Measurements from ENCODE around the gene TCF7L1. TPM values are rescaled to one million over a fixed set of nuclear protein-coding genes. Genes with fewer than 3 reads are reported as not detected.

Gene TCF7L1
- total and polyA plus RNA-seq, 9 of the 15 experiments (the other 6 are each of a cell fraction or from before 2014, with no cell fraction given), result 0.03 to 0.11 (median 0.07) TPM; not detected in 5

GRCh38 chr2:85353876-85354285 is 220.7 kb downstream of the TCF7L1 start (continued):
- TF ChIP-seq, protein P1, sequence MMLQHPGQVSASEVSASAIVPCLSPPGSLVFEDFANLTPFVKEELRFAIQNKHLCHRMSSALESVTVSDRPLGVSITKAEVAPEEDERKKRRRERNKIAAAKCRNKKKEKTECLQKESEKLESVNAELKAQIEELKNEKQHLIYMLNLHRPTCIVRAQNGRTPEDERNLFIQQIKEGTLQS (IDR thresholded peaks at IDR 0.05), result peak; percentile 49
- TF ChIP-seq, protein P1 (CRISPR knock-in tag; conservative IDR thresholded peaks at IDR 0.05), result no peak
- TF ChIP-seq ZNF41 (CRISPR knock-in tag; conservative IDR thresholded peaks at IDR 0.05), result no peak
- no peak for TF ChIP-seq MTF1 (CRISPR knock-in tag; IDR thresholded peaks at IDR 0.05; ENCODE audit: borderline replicate concordance)
- no peak for TF ChIP-seq DNMT1 (IDR thresholded peaks at IDR 0.05)
- TF ChIP-seq, protein P2, sequence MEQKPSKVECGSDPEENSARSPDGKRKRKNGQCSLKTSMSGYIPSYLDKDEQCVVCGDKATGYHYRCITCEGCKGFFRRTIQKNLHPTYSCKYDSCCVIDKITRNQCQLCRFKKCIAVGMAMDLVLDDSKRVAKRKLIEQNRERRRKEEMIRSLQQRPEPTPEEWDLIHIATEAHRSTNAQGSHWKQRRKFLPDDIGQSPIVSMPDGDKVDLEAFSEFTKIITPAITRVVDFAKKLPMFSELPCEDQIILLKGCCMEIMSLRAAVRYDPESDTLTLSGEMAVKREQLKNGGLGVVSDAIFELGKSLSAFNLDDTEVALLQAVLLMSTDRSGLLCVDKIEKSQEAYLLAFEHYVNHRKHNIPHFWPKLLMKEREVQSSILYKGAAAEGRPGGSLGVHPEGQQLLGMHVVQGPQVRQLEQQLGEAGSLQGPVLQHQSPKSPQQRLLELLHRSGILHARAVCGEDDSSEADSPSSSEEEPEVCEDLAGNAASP (IDR thresholded peaks at IDR 0.05), result no peak
- no peak for TF ChIP-seq HNRNPH1 (optimal IDR thresholded peaks at IDR 0.05; ENCODE audit: low read depth, low read length)
- no peak for TF ChIP-seq HEY1 (CRISPR knock-in tag; IDR thresholded peaks at IDR 0.05; ENCODE audit: borderline replicate concordance)
- TF ChIP-seq ZNF695 (CRISPR knock-in tag; IDR thresholded peaks at IDR 0.05), result no peak
- no peak for TF ChIP-seq NR3C1 (CRISPR knock-in tag; IDR thresholded peaks at IDR 0.05)
- TF ChIP-seq PHB (CRISPR knock-in tag; IDR thresholded peaks at IDR 0.05), result no peak
- no peak for TF ChIP-seq NR2F6 (CRISPR knock-in tag; IDR thresholded peaks at IDR 0.05)
- TF ChIP-seq NFIC (IDR thresholded peaks at IDR 0.05), result peak; percentile 41; the same call in 1 of the 2 replicates
- TF ChIP-seq ZNF830 (CRISPR knock-in tag; IDR thresholded peaks at IDR 0.05), result no peak
- no peak for TF ChIP-seq ZNF57 (CRISPR knock-in tag; IDR thresholded peaks at IDR 0.05)
- no peak for TF ChIP-seq ZEB2 (IDR thresholded peaks at IDR 0.05)
- TF ChIP-seq TEAD1 (CRISPR knock-in tag; IDR thresholded peaks at IDR 0.05), result no peak
- no peak for TF ChIP-seq CC2D1A (IDR thresholded peaks at IDR 0.05)
- TF ChIP-seq DPF2 (IDR thresholded peaks at IDR 0.05), result peak; percentile 42; the same call in 1 of the 2 replicates
- TF ChIP-seq SIN3B (IDR thresholded peaks at IDR 0.05; ENCODE audit: low read depth), result no peak
- no peak for TF ChIP-seq ZBTB7A (IDR thresholded peaks at IDR 0.05; ENCODE audit: borderline replicate concordance, control insufficient read depth, low read depth, low read length)
- TF ChIP-seq, protein P3, sequence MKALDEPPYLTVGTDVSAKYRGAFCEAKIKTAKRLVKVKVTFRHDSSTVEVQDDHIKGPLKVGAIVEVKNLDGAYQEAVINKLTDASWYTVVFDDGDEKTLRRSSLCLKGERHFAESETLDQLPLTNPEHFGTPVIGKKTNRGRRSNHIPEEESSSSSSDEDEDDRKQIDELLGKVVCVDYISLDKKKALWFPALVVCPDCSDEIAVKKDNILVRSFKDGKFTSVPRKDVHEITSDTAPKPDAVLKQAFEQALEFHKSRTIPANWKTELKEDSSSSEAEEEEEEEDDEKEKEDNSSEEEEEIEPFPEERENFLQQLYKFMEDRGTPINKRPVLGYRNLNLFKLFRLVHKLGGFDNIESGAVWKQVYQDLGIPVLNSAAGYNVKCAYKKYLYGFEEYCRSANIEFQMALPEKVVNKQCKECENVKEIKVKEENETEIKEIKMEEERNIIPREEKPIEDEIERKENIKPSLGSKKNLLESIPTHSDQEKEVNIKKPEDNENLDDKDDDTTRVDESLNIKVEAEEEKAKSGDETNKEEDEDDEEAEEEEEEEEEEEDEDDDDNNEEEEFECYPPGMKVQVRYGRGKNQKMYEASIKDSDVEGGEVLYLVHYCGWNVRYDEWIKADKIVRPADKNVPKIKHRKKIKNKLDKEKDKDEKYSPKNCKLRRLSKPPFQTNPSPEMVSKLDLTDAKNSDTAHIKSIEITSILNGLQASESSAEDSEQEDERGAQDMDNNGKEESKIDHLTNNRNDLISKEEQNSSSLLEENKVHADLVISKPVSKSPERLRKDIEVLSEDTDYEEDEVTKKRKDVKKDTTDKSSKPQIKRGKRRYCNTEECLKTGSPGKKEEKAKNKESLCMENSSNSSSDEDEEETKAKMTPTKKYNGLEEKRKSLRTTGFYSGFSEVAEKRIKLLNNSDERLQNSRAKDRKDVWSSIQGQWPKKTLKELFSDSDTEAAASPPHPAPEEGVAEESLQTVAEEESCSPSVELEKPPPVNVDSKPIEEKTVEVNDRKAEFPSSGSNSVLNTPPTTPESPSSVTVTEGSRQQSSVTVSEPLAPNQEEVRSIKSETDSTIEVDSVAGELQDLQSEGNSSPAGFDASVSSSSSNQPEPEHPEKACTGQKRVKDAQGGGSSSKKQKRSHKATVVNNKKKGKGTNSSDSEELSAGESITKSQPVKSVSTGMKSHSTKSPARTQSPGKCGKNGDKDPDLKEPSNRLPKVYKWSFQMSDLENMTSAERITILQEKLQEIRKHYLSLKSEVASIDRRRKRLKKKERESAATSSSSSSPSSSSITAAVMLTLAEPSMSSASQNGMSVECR (CRISPR knock-in tag; IDR thresholded peaks at IDR 0.05), result no peak
- TF ChIP-seq CTBP1 (IDR thresholded peaks at IDR 0.05; ENCODE audit: borderline replicate concordance), result 0 out of 2 replicates have a peak, but pooled peaks have one; percentile 4
- TF ChIP-seq ARID3B (CRISPR knock-in tag; IDR thresholded peaks at IDR 0.05; ENCODE audit: borderline replicate concordance), result no peak

All from K562 (cell line).